HepG2 (cell line): ENCODE measurements around the gene ZNF148. TPM values are rescaled to one million over a fixed set of nuclear protein-coding genes. Genes with fewer than 3 reads are reported as not detected.

Experiments used
- ATAC-seq: fragments of 200-7000 bp; cut with Tn5 transposase; 3 replicates; pipeline ENCODE4 v1.9.1; 2020; ENCODE audit warnings: mild to moderate bottlenecking, moderate library complexity
- BruUV-seq: library from RNA; stranded (reverse); fragments of 400-500 nt; replicated peaks from 2 replicates; lab custom pipeline; 2021; lab: Mats Ljungman, UMichigan
- CTCF ChIA-PET: fragments of 300-600 bp; formaldehyde crosslinking; extraction: SDS; loops from one replicate; lab custom pipeline; 2021; ENCODE audit warnings: low total read pairs, inconsistent platforms, low intra/inter-chr PET ratio; lab: Yijun Ruan, JAX
- POLR2A ChIA-PET: fragments of 350-600 bp; sonication (Branson Sonifier 250); formaldehyde crosslinking; loops from one replicate; lab custom pipeline; 2020; ENCODE audit warnings: antibody characterized with exemption, inconsistent platforms; lab: Yijun Ruan, JAX
- DNase-seq: peaks from one replicate; pipeline ENCODE4 v3.0.0-alpha.2; 2015; ENCODE audit warnings: low spot score
- FAIRE-seq: peaks from 3 replicates; lab custom pipeline; 2011; peaks lifted over from hg19 to GRCh38; lab: Jason Lieb, UNC
- H2AFZ ChIP-seq: one replicate; pipeline ENCODE4 v1.6.1; 2011; ENCODE audit warnings: low read length, inconsistent platforms
- H3K27ac ChIP-seq: fragments of 300-600 bp; 3 replicates; pipeline ENCODE4 v1.8.0; 2011; ENCODE audit warnings: mixed run types, mild to moderate bottlenecking, mixed read lengths, low read length, inconsistent platforms; ENCODE audit not compliant: insufficient read depth; ENCODE audit errors: extremely low read length
- H3K27me3 ChIP-seq, 2 experiments: fragments of 200-600 bp in 1 of 2; 2 replicates in 1 of 2; 3 replicates in 1 of 2; pipeline versions ENCODE4 v1.6.0 to v1.8.0; 2011; ENCODE audit warnings: low read length in 2 of 2, mild to moderate bottlenecking in 2 of 2, moderate library complexity in 2 of 2, inconsistent platforms in 1 of 2; ENCODE audit not compliant: insufficient read depth in 2 of 2, control insufficient read depth in 1 of 2
- H3K36me3 ChIP-seq, 2 experiments: fragments of 200-600 bp in 1 of 2; replicated peaks in 1 of 2; 2 replicates in 1 of 2; 3 replicates in 1 of 2; pipeline versions ENCODE4 v1.5.1 to v1.8.0; 2011; ENCODE audit warnings: low read length in 2 of 2, inconsistent platforms in 1 of 2; ENCODE audit not compliant: insufficient read depth in 2 of 2, control insufficient read depth in 1 of 2
- H3K4me1 ChIP-seq: 2 replicates; pipeline ENCODE4 v1.5.1; 2012; ENCODE audit warnings: low read length, inconsistent platforms; ENCODE audit not compliant: insufficient read depth
- H3K4me2 ChIP-seq: 2 replicates; pipeline ENCODE4 v1.6.0; 2011; ENCODE audit warnings: low read depth, low read length, inconsistent platforms
- H3K4me3 ChIP-seq, 3 experiments: fragments of 200-600 bp in 1 of 3; sonication (generic), shearing (Covaris generic) in 1 of 3; replicated peaks in 1 of 3; 2 replicates each; pipeline ENCODE4 v1.5.1; 2011 to 2016; ENCODE audit warnings: low read length in 3 of 3, inconsistent platforms in 2 of 3, low read depth in 2 of 3, mild to moderate bottlenecking in 2 of 3, control low read depth in 1 of 3, mixed read lengths in 1 of 3; ENCODE audit not compliant: insufficient read depth in 1 of 3
- H3K79me2 ChIP-seq: one replicate; pipeline ENCODE4 v1.6.1; 2011; ENCODE audit warnings: low read length, inconsistent platforms; ENCODE audit not compliant: insufficient read depth
- H3K9ac ChIP-seq: 2 replicates; pipeline ENCODE4 v1.6.0; 2011; ENCODE audit warnings: mild to moderate bottlenecking, low read depth, low read length, inconsistent platforms; ENCODE audit not compliant: insufficient read depth
- H3K9me3 ChIP-seq: 2 replicates; pipeline ENCODE4 v1.5.1; 2012; ENCODE audit warnings: mild to moderate bottlenecking, low read length
- H4K20me1 ChIP-seq: 2 replicates; pipeline ENCODE4 v1.6.0; 2011; ENCODE audit warnings: inconsistent platforms, mild to moderate bottlenecking, low read length, moderate library complexity; ENCODE audit not compliant: insufficient read depth
- CREB1 ChIP-seq, 2 experiments: fragments of 450-650 bp in 1 of 2; IDR thresholded peaks; 2 replicates each; pipeline ENCODE4 v1.6.1; 2016 to 2017; ENCODE audit warnings: control low read depth in 1 of 2, mild to moderate bottlenecking in 1 of 2, missing compliant biosample characterization in 1 of 2, missing genetic modification characterization in 1 of 2
- IRF2 ChIP-seq: IDR thresholded peaks from 2 replicates; pipeline ENCODE4 v1.6.1; 2018; ENCODE audit warnings: missing genetic modification reagents, missing compliant biosample characterization
- KDM3A ChIP-seq: IDR thresholded peaks from 2 replicates; pipeline ENCODE4 v1.6.1; 2018; ENCODE audit warnings: low read depth, missing compliant biosample characterization
- MXI1 ChIP-seq: IDR thresholded peaks from 3 replicates; pipeline ENCODE4 v1.6.1; 2012; ENCODE audit warnings: low read depth, low read length, inconsistent platforms, borderline replicate concordance
- TFDP2 ChIP-seq: sonication (generic); formaldehyde crosslinking; IDR thresholded peaks from 2 replicates; pipeline ENCODE4 v1.4.0; 2020; ENCODE audit warnings: missing genetic modification reagents
- ZHX2 ChIP-seq, 2 experiments: sonication (generic) in 1 of 2; formaldehyde crosslinking in 1 of 2; IDR thresholded peaks; 2 replicates each; pipeline versions ENCODE4 v1.6.1 to v1.9.0; 2014 to 2022; ENCODE audit warnings: antibody characterized with exemption in 1 of 2, borderline replicate concordance in 1 of 2, inconsistent platforms in 1 of 2, low read depth in 1 of 2, missing genetic modification reagents in 1 of 2
- ZNF446 ChIP-seq: sonication (generic); formaldehyde crosslinking; IDR thresholded peaks from 2 replicates; pipeline ENCODE4 v1.5.0; 2020; ENCODE audit warnings: mild to moderate bottlenecking, missing genetic modification reagents
- ZNF543 ChIP-seq: sonication (generic); formaldehyde crosslinking; IDR thresholded peaks from 2 replicates; pipeline ENCODE4 v1.4.0; 2020; ENCODE audit warnings: mild to moderate bottlenecking, missing genetic modification reagents
- WGBS: methylation state at CpG from one replicate; pipeline ENCODE4 v1.1.6; 2017; ENCODE audit warnings: low lambda C conversion rate; 5-methylcytosine and 5-hydroxymethylcytosine counted together
- in situ Hi-C: cut with HindIII; loops from 2 replicates; pipeline ENCODE4 v1.10.0; 2017; ENCODE audit warnings: low pct_unique_long_range_greater_than_20kb; ENCODE audit not compliant: extremely low pct_ligation_motif_present
- intact Hi-C: fragments of 100-400 bp; cut with micrococcal nuclease; formaldehyde crosslinking; loops from one replicate; pipeline ENCODE4 v1.10.0; 2022; ENCODE audit not compliant: unreplicated experiment
- polyA plus RNA-seq, 8 experiments: library from polyadenylated mRNA; depleted of rRNA in 3 of 8; stranded (reverse) in 7 of 8; unstranded in 1 of 8; fragments of >200 nt; fragmentation: Illumina TruSeq in 4 of 8; extraction: Trizol in 4 of 8; gene quantifications; 2 replicates each; pipeline versions ENCODE4 v1.2.1 to v1.2.3, GENCODE V29; 2011 to 2016; ENCODE audit warnings: low read depth in 4 of 8, missing spikeins in 1 of 8, mixed read lengths in 1 of 8; ENCODE audit not compliant: insufficient read depth in 1 of 8
- total RNA-seq, 5 experiments: library from RNA; depleted of rRNA; stranded (reverse); fragments of >200 nt; fragmentation: Illumina TruSeq; extraction: Trizol; gene quantifications; 2 replicates each; pipeline ENCODE4 v1.2.3, GENCODE V29; 2016; ENCODE audit warnings: low read depth in 1 of 5
- TF ChIP-seq, protein P1 (sequence below): sonication (generic); formaldehyde crosslinking; IDR thresholded peaks from 2 replicates; pipeline ENCODE4 v1.8.1; 2023; ENCODE audit warnings: mild to moderate bottlenecking, missing genetic modification reagents
- TF ChIP-seq, protein P2 (sequence below): sonication (generic); formaldehyde crosslinking; IDR thresholded peaks from 2 replicates; pipeline ENCODE4 v1.5.0; 2020; ENCODE audit warnings: missing genetic modification reagents

The ZNF148 gene
- total and polyA plus RNA-seq, 2 of the 13 experiments (the other 11 are each of a cell fraction or from before 2014, with no cell fraction given), result 10.6 to 36.1 TPM

DNA sequence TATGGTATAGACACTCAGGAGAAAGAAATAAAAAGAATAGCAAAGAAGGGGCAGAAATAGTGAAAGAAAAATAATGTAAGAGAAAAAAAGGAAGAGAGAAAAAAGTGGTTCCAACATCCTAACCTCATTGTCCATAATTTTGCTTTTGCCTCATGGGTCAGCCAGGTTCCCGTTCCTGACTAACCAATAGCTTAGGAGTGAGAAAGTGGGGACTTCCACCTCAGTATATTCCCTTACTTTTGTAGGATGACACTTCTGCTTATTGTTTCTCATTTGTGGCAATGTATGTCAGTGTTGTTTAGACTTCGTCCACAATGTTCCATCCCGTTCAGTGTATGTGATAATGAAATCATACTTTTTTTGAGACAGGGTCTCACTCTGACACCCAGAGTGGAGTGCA, 153.3 kb downstream of the ZNF148 start (continued):
- TF ChIP-seq TFDP2 (no peak), ZNF446 (CRISPR knock-in tag) (no peak), ZHX2 (IDR thresholded peaks at IDR 0.05; ENCODE audit: low read depth) (no peak), ZHX2 (CRISPR knock-in tag; IDR thresholded peaks at IDR 0.05; ENCODE audit: borderline replicate concordance) (no peak)
- TF ChIP-seq, all 625 proteins: peak for 0

DNA sequence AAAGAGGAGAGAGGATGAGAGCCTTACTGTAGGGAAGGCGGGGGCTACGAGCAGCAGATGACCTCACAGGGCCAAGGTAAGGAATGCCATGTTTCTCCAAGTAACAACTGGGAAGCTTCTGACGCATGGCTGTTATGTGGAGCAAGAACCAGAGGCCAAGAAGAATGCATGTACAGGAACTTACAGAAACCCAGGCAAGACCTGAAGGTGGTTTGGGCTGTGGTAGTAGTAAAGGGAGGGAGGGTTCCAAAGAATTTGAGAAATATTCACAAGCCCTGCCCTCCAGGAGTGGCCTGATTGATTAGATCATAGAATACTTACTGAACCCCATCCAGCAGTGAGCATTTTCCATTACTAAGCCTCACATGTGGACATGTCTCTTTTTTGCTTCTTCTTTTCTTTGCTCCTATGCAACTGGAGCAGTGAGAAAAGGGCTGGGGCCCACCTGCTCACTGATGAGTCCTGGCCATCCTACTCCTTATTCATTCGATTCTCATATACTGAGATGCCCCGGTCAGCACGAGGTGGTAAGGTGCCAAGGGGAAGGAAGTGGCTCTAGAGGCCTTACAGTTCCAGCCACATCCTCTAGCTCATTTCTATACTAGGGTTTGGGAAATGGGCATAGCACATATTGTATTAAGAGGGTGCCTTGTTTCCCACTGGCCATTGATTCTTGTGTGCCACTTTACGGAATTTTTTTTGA, 154.2 kb downstream of the ZNF148 start:
- POLR2A ChIA-PET, result no interaction called here
- no TSS peak for BruUV-seq
- TF ChIP-seq KDM3A (CRISPR knock-in tag) (no peak), CREB1 (IDR thresholded peaks at IDR 0.05) (no peak), CREB1 (CRISPR knock-in tag; IDR thresholded peaks at IDR 0.05) (no peak), ZNF543 (CRISPR knock-in tag) (no peak), MXI1 (no peak), IRF2 (CRISPR knock-in tag) (no peak)
- TF ChIP-seq, protein P1, sequence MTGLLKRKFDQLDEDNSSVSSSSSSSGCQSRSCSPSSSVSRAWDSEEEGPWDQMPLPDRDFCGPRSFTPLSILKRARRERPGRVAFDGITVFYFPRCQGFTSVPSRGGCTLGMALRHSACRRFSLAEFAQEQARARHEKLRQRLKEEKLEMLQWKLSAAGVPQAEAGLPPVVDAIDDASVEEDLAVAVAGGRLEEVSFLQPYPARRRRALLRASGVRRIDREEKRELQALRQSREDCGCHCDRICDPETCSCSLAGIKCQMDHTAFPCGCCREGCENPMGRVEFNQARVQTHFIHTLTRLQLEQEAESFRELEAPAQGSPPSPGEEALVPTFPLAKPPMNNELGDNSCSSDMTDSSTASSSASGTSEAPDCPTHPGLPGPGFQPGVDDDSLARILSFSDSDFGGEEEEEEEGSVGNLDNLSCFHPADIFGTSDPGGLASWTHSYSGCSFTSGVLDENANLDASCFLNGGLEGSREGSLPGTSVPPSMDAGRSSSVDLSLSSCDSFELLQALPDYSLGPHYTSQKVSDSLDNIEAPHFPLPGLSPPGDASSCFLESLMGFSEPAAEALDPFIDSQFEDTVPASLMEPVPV (CRISPR knock-in tag), result no peak
- TF ChIP-seq, protein P2, sequence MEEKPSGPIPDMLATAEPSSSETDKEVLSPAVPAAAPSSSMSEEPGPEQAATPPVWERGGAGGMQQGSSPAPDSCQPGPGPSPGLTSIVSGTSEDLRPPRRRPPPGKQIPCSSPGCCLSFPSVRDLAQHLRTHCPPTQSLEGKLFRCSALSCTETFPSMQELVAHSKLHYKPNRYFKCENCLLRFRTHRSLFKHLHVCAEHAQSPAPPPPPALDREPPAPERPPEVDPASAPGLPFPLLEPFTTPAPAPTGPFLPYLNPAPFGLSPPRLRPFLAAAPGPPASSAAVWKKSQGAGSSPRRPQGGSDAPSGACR (CRISPR knock-in tag), result no peak

More for the DNA sequence above, 154.2 kb downstream of the ZNF148 start:
- Histone ChIP-seq H3K36me3 (no peaks in the 10 kb centered on the region), H3K27ac (no peak overlapping the region), H3K4me3 (no peak overlapping the region), H3K4me1 (peaks cover 18% of the 10 kb centered on the region), H4K20me1 (no peaks in the 10 kb centered on the region), H3K9me3 (no peaks in the 10 kb centered on the region), H2AFZ (no peak overlapping the region), H3K9ac (no peak overlapping the region), H3K4me2 (no peak overlapping the region), H3K27me3 (no peaks in the 10 kb centered on the region), H3K79me2 (no peaks in the 10 kb centered on the region)
- ATAC-seq (peak; percentile 8; the same call in 2 of the 3 replicates), DNase-seq (no peak), FAIRE-seq (no peak)
- in situ Hi-C loops (no loop called here), intact Hi-C loops (no loop called here)
- WGBS, result 81% methylated on average over 7 of the region's 7 CpGs
- CTCF ChIA-PET, result no interaction called here
